HG02885 (cell line): ENCODE results near the gene GNAI3.

Experiments
- ATAC-seq: cut with Tn5 transposase; IDR thresholded peaks from one replicate; pipeline ENCODE4 v1.9.1; 2021; ENCODE audit warnings: mild to moderate bottlenecking; ENCODE audit not compliant: unreplicated experiment, poor library complexity

The GNAI3 gene

DNA sequence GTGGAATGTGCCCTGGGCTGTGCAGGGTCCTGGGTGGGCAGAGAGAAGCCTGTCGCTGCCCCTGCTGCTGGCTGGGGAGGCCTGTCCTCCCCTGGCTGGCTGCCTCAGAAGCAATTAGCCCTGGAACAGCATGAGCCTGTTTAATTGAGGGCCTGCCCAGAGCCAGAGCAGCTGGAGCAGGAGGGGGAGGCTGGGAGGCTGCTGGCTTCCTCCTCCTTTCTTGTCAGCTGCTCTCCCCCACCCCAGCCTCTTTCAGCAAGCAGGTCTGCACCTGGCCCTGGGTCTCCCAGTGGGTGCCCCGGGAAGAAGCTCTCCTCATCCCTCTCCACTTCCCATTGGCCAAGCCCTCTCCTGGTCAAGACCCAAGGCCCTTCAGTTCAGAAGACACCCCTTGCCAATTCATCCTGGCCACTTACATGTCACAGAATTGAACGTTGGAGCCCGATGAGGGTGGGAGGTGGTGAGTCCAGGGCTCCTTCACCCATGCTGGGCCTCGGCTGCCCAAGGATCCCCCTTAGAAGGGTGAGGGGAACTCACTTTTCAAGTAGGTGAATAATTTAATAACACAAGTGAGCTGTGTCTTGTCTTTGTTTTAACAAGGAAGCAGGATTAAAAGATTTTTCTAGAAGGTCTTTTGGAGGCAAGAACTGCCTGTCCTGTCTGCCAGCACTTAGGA lies 84.4 kb downstream of the GNAI3 start:
- no peak for ATAC-seq

DNA sequence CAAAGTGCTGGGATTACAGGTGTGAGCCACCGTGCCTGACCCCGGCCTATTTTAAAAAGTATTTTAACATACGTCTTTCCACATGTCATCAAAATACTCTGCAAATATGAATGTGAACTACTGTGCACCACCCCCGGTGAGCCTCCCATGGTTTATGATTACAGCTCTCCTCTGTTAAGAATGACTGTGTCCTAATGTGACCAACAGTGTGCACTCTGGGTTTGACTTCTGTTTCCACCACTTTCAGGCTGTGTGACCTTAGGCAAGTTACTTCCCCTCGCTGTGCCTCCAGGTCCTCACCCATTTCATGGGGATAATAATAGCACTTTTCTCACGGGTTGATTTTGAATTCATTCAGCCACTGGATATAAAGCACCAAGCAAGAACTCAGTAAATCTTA lies 85.9 kb downstream of the GNAI3 start:
- ATAC-seq: no peak

DNA sequence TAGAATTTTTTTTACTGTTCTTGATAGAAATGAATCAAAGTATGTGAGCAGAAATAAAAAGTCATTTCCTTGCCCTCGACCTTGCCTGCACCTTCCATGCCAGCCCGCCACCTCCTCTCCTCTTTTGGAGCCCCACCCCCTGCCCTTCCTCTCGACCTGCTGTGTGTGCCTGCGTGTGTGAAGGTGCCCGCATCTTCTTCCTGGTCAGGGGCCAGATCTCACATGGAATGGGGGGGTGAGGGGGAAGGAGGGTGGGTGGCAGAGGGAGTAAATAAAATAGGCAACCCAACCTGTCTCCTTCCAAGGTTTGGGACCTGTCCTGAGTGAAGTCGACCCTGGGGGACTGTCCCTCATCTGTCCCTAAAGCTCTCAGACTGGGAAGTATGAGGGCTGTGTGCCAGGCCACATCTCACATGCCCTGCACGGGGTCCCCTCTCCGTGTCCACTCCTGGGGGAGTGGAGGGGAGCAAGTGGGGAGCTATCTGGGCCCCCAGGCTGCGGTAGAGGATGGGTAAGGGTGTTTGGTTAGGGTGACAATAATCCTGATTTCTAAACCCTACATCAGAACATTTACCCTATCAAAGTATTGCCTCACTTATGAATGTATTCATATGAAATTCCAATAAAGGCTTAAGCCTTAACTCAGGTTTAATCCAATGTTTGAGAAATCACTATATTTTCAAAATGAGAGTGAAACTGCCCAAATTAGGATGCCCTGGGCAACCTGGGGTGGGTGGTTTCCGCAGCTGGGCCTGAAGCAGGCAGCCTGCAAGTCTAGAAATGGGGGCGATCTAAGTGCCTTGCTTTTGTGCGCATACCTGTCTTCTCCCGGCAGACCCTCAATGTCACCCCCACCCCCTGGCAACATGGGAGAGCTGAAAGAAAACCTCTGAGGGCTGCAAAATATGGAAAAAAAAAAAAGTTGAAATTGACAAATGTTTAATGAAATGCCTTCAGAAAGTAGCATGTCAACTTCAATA lies 86.6 kb downstream of the GNAI3 start:
- ATAC-seq: no peak

DNA sequence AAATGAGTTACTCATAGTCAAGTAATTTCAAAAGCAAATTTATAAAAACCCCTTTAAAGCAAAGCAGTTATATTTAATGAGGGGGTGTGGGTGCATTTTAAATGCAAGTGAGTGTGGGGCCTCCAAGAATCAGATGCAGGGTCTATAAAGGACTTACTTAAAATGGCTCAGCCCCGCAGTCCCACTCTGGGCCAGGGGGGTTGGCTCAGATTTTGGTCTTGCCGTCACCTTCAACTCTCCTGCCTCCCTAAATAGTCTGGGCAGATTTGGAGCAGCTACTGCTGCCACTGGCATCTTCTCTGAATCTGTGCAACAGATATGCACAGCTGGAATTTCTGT lies 87.4 kb downstream of the GNAI3 start:
- no peak for ATAC-seq

DNA sequence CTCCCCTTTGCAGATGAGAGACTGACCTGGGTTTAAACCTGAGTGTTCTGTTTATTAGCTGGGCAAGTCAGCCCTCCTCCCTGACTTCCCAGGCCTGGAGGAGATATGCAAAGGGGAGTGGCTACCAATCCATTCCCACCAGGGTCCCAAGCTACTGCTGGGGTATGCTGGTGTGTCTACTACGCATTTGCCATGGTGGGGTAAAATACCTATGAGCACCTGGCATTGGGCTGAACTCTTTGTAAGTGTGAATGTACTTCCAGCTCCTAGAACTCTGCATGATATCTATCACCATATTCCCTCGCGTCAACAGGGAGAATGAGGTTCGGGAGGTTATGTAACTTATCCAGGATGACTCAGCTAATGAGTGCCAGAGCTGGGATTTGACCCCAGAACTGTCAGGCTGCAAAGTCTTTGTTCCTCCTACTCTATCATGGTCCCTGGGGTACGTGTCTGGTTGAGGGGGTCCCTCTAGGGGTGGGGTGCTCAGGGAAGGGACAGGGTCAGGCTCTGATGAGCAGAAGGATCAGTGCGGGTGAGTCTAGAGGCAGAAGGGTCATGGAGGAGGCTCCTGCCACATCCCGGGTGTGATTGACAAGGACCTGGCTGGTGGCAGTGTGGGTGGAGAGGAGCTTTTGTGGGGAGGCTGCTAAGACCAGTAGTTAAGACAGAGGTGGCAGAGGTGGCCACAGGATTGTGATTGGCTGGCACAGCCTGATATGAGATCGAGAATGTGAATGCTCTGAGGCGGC lies 88.0 kb downstream of the GNAI3 start:
- ATAC-seq: no peak

DNA sequence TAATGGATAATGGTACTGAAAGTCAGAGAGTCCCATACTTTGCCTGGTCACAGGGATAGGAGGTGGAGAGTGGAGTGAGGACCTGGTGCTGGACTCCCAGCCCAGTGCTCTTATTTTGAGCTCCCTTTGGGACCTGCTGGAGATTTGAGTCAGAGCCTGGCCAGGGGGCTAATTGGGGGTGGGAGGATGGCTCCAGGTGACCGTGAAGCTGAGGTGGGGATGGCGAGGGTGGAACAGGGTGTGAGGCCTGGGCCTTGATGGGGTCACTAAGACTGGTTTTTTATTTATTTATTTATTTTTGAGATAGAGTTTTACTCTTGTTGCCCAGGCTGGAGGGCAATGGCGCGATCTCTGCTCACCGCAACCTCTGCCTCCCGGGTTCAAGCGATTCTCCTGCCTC lies 89.0 kb downstream of the GNAI3 start:
- no peak for ATAC-seq

DNA sequence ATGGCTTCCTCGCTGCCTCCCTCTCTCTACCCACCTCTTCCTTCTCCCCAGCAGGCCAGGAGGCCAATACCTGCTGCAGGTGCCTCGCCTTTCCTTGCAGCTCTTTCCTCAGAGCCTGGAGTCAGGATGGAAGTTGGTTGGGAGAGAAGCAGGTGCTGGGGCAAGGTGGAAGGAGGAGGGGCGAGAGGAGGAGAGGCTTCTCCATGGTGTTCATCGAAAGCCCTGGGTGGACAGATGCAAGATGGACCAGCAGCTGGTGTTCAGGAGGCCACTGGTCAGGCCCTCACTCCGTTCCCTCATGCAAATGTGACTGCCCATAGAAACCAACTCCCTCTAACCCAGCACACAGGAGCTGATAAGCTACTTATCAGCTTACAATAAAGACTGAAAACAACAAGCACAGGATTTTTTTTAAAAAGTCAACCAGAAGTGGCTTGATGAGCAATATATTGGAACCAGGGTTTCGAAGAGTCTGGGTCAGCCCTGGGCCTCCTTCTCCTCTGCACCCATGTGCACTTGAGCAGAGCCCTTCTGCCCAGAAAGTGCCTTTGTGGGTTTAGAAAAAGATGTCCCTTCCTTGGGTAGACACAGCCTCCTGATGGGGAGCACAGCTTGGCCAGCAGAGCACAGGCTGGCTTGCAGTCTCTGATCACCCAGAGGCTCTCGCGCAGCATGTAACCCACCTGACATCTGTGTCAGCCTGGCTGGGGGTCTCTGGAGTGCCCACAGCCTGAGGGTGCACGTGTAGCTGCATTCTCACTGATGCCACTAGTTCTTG lies 90.8 kb downstream of the GNAI3 start:
- no peak for ATAC-seq

DNA sequence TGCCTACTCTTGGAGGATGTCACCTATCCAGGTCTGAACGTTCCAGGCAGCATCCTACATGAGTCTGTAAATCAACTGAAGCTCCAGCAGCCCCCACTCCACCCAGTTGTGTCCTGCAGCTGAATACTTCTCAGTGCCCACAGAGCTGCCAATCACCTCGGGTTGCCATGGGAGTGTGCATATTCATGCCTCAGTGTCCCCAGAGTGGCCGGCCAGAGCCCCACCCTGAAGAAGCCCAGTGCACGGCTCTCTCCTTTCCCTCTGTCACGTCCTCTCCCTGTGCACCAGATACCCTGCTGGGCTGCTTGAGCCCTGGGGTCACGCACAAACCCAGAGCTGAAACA lies 91.4 kb downstream of the GNAI3 start:
- no peak for ATAC-seq

- peak; percentile 60 for ATAC-seq
These were observed 92.0 kb downstream of the GNAI3 start for GRCh38 chr1:109640285-109640865.

GRCh38 chr1:109641078-109641740 lies 92.8 kb downstream of the GNAI3 start:
- no peak for ATAC-seq

- ATAC-seq: no peak
These were observed 93.4 kb downstream of the GNAI3 start for GRCh38 chr1:109641861-109642260.

- no peak for ATAC-seq
These were observed 94.2 kb downstream of the GNAI3 start for GRCh38 chr1:109642626-109643025.

GRCh38 chr1:109643385-109644230 lies 95.2 kb downstream of the GNAI3 start:
- peak; percentile 88 for ATAC-seq

- ATAC-seq: no peak
These were observed 96.3 kb downstream of the GNAI3 start for GRCh38 chr1:109644670-109645069.

DNA sequence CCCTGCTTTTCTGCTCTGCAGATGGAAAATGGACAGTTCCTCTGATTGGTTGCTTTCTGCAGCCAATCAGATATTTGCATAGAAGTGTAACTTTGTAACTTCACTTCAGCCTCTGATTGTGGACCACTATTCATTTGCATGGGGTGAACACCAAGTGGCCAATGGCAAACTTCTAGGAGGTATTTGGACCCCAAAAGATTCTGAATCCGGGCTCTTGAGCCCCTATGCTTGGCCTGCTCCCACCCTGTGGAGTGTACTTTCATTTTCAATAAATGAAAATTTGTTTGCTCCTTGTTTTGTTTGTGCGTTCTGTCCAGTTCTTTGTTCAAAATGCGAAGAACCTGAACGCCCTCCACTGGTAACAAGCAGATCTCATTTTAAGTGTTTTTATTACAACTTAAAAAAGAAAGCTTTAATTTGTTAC lies 101.1 kb downstream of the GNAI3 start:
- ATAC-seq: no peak

DNA sequence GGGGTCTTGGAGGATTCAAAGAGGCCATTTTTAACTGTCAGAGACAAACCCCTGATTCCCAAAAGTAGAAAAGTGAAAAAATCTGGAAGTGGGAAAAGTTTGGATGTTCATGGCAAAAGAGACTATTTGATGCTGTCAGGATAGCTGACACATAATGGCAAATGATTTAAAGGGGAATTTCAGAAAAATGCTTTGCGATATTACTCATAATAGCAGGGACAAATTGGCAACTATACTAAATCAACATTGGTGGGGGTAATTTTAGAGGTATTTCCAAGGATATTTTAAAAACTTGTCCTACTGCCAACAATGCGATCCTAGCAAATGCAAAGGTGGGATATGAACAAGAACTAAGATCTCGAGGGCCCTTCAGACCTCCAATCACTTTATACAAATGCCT lies 102.2 kb downstream of the GNAI3 start:
- no peak for ATAC-seq

DNA sequence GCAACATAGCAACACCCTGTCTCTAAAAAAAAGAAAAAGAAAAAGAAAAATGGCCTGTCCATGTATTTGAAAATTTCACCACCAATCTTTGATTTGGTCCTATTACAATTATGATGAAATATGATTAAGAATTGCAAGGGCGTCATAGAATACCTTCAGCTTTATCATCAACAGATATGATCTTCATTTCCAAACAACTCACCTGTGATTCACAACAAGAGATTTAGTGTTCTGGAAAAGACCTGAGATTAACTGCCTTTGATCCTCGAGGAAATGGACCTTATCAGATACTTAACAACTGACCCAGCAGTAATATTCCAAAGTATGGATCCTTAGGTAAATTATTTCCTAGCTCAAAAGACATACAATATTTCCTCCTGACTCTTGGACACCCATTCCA lies 104.0 kb downstream of the GNAI3 start:
- ATAC-seq: no peak

DNA sequence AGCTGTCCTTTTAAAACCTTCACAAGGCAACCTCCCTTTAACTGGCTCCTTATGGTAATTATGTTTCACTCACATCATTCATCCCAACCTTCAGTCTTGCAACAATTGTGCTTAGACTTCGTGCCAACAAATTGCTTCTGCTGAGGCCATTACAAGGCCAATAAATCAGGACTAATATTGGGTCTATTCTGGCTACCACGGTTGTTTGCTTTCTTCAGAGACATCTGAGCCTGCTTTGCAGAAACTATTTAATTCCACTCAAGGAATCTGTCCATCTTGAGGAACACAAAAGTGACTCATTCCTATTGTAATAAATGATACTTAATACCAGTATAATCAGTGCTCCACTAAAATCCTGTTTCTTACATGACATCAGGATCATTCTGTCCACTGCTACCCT lies 104.9 kb downstream of the GNAI3 start:
- no peak for ATAC-seq

DNA sequence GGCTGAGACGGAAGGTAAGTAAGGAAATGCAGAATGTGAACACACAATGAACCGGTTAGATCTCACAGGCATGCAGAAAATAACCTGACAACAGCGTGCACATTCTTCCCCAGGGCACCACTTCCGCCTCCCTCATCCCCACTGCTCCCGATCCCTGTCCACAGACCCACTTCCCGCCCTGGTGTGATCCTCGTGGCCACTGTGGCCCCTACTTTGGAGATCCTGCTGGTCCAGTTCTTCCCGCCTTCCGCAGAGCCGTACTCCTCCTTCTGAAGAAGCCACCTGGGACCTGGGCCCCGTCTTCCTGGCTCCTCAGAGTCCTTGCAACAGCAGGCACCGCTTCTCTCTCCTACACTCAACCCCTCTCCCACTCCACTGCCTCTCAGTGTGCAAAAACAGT lies 106.1 kb downstream of the GNAI3 start:
- no peak for ATAC-seq
